HG03354 (cell line): ENCODE results near the gene CRYBB3.
"Not testable (repeated sequence)": the region's sequence is repeated elsewhere in the genome, so short reads cannot be mapped to it uniquely, and the experiment has no call there.

Experiments
- ATAC-seq: cut with Tn5 transposase; IDR thresholded peaks from one replicate; pipeline ENCODE4 v1.9.1; 2021; ENCODE audit warnings: mild to moderate bottlenecking; ENCODE audit not compliant: unreplicated experiment, poor library complexity, severe bottlenecking

The CRYBB3 gene

DNA sequence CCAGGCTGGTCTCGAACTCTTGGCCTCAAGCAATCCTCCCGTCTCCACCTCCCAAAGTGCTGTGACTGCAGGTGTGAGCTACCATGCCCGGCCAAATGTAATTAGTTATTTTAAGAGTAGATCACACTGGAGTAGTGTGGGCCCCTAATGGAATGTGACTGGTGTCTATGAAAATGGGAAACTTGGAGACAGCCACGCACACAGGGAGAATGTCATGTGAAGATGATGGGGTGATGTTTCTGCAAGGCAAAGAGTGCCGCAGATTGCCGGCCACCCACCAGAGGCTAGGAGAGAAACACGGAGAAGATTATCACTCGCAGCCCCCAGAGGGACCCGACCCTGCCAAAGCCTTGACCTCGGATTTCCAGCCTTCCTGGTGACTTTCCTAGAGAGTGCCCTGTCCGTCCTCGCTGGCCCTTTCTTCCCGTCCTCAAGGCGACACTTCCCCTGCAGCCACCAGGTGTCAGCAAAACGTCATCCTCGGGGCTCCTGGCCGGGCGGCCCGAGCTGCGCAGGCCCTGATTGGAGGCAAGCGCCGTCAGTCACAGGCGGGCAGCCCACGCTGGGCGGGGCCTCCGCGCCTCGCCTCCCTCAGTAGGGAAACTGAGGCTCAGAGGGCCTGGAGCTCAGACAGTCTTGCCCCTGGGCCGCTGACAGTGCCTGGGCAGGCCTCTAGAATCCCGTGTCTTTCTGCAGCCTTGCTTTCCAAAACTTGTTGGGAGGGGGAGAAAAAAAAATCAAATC, 36.1 kb downstream of the CRYBB3 start:
- no peak for ATAC-seq

GRCh38 chr22:25236417-25236816, 36.8 kb downstream of the CRYBB3 start:
- no peak for ATAC-seq

DNA sequence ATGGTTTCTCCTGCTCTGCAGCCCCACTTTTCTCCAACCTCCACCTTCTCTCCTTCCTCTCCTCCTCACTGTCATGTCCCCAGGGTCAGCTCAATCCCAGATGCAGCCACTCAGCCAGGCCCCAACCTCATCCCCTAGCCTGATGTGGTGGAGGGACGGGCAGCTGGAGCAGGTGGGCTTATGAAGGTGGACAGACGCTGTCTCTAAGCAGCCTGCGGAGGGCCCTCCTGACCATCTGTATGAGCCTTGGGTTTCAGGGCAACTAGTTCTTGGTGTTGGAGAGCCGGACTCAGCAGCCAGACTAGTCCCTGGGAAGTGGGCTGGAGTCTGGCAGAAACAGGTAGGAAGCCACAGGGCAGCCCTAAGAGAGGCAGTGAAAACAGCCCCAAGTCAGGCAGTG, 37.8 kb downstream of the CRYBB3 start:
- ATAC-seq = no peak

GRCh38 chr22:25238058-25238457, 38.4 kb downstream of the CRYBB3 start:
- not testable (repeated sequence) for ATAC-seq

DNA sequence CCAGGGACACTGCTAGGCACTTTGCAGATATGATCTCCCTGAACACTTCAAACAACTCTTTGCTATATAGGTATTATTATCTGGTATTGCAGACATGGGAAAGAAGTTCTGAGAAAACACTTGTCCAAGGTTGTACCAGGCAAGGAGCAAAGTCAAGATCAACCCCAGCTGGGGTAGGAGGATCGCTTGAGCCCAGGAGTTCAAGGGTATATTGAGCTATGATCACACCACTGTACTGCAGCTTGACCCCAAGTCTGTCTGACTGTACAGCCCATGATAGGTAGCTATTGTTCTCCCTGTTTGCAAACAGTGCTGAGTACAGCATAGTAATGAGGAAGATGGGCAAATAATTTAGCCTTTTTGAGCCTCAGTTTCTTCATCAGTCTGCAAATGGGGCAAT, 55.5 kb downstream of the CRYBB3 start:
- ATAC-seq = not testable (repeated sequence)
